GM19099 (cell line): ENCODE data around the gene ARFGAP1.

Experiments used
- POLR2A ChIP-seq: IDR thresholded peaks from 3 replicates; pipeline ENCODE4 v1.6.1; 2011; ENCODE audit warnings: low read depth; ENCODE audit not compliant: insufficient read length; ENCODE audit errors: extremely low read depth

Gene ARFGAP1

GRCh38 chr20:63235399-63235983 is 37.1 kb upstream of the ARFGAP1 start, which contains the start of gene BIRC7:
BIRC7 (plus strand) TSS chr20:63235905; CDS start chr20:63236097, 192 bp downstream.
- TF ChIP-seq POLR2A: no peak

- TF ChIP-seq POLR2A: no peak
Observed at GRCh38 chr20:63236116-63236837, 36.3 kb upstream of the ARFGAP1 start.

- TF ChIP-seq POLR2A: no peak
Observed at GRCh38 chr20:63238031-63238430, 34.6 kb upstream of the ARFGAP1 start.

DNA sequence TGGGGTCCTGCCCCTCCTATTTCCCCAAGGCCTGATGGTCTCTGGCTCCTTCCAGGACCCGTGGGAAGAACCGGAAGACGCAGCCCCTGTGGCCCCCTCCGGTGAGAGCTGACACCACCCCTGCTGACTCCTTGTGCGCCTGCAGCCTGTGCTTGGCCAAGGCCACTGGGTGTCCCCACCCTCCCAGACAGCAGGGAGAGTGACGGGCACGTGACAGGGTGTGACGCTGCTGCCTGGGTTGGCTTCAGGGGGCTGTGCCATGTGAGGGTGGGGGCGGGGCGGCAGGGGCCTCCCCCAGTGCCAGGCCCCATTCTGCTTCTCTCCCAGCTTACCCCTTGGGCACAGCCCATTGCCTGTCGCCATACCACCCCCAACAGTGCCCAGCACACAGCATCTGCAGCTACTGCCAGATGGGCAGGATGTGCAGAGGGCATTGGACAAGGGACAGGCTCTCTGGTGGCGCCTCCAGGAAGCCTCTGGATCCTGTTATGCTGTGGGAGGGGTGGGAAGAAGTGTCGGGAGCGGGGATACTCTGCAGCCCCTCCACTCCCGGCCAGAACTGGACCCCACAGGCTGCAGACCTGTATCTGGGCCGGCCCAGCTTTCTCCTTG is 34.0 kb upstream of the ARFGAP1 start:
- no peak for TF ChIP-seq POLR2A

GRCh38 chr20:63239431-63239830 is 33.2 kb upstream of the ARFGAP1 start:
- TF ChIP-seq POLR2A: no peak

GRCh38 chr20:63240004-63240403 is 32.6 kb upstream of the ARFGAP1 start:
- no peak for TF ChIP-seq POLR2A

DNA sequence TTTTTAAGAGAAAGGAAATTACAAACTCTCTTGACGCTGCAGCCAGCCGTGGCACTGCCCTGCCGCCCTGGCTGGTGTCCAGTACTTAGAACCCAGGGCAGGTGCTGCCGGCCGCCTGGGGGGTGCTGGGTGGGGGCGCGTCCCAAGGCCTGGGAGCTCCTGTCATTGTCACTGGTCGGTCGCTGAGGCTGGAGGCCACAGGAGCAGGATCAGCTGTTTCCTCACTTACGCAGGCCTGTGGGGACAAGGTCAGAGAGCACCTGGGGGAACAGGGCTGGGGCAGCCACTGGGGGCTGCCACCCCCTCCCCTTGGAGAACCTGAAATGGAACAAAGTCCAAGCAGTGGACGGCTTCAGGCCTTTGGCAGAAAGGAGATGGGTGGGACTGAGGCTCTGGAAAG is 31.3 kb upstream of the ARFGAP1 start:
- TF ChIP-seq POLR2A: no peak

GRCh38 chr20:63242736-63243135 is 29.9 kb upstream of the ARFGAP1 start:
- TF ChIP-seq POLR2A: no peak

DNA sequence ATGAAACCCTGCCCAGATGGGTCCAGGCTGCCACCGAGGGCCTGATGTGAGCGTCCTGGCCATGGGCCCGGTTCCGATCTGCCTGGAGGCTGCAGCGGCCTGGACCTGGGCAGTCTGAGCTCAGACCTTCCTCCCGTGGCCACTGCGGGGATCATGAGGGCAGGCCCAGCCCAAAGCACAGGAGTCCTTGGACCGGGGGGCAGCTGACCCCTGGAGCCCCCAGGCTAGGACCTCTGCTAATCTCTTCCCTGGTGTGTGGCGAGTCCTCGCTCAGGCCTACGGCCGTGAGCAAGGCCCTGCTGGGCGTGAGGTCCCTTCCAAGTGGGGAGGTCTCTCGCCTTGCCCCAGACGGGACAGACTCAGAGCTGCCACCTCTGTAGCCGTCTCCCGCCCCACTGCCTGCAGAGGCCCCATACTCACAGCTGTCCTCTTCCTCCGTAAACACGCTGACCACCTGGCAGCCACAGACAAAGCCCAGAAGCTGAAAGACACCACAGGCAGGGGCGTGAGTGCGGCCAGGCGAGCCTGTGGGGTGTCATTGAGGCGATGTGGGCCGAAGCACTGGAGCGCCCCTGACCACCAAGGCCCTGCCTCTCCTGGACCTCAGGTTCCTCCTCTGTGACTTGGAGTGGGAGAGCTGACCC is 28.9 kb upstream of the ARFGAP1 start:
- TF ChIP-seq POLR2A: no peak

GRCh38 chr20:63244468-63244867 is 28.1 kb upstream of the ARFGAP1 start:
- no peak for TF ChIP-seq POLR2A

DNA sequence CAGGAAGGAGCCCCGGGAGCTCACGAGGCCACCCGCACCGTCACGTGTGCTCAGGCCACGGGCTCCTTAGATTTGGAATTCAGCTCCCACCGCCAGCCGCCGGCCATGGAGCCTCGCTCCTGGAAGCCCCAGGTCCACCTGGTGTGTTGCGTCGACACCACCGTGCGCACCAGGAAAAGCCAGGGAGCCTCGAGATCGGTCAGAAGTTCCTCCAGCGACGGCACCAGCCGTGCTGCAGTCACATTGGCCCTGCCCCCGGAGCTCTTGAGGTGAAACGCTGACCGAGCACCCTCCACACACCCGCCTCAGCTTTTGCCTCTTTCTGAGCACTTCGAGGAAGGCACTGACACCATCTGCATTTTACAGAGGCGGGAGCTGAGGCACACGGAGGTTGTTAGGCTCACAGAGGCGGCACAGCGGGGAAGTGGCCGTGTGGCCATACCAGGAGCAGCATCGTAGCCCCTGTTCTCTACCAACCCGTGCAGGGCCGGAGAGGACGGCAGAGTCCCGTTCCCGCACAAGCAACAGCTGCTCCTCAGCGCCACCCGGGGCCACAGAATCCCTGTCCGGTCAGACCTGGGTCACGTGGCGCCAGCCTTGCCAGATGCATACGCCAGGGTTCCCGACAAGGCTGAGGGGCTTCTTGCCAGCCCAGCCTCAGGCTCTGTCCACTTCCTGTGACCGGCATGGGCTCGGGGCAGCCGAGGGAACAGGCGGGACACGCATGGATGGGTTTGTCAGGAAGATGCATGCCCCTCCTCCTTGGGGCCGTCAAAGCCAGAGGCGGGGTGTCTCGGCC is 25.9 kb upstream of the ARFGAP1 start:
- no peak for TF ChIP-seq POLR2A

- no peak for TF ChIP-seq POLR2A
Observed at GRCh38 chr20:63247671-63248228, 24.9 kb upstream of the ARFGAP1 start.

GRCh38 chr20:63248835-63249591 is 23.6 kb upstream of the ARFGAP1 start:
- TF ChIP-seq POLR2A: no peak

DNA sequence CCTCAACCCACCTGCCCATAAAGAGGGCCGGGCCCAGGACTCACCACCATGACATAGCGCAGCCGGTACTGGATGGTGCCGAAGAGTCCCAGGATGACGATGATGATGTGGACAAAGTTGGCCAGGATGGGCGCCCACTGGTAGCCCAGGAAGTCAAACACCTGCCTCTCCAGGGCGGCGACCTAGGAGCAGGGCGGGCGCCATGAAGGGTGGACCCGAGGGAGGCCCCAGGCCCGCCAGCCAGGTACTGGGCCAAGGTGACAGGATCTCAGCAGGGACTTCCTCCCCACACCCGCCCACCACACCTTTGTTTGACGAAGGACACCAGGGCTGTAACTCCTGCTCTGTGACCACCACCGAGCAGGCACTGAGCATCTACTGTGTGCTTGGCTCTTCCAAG is 22.7 kb upstream of the ARFGAP1 start:
- TF ChIP-seq POLR2A: no peak

DNA sequence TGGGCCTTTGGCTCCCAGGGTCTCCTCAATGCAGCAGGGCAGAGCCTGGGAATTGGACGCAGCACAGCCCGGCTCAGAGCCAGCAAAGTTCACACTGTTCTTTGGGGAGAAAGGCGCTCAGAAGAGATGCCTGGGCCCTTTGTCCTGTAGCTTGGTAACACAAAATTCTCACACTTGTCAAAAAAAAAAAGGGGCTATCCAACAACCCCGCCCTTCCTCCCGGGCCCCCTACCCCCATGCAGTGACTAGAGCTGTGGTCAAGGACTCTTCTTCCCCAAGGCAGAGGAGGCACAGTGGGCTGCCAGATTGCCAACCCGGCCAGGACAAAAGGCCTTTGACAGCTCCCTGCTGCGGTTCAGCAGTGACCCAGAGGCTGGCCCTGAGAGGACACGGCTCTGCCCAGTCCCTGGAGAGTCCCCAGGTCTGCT is 20.3 kb upstream of the ARFGAP1 start:
- TF ChIP-seq POLR2A: no peak

- TF ChIP-seq POLR2A: no peak
Observed at GRCh38 chr20:63253065-63253437, 19.6 kb upstream of the ARFGAP1 start.
